OCI-LY1 (cell line): ENCODE data around the gene IGFN1.
A peak's percentile ranks its signal among the peaks of the same experiment; 100 is the strongest.

ENCODE experiments used
- H2AFZ ChIP-seq: fragments of 200-600 bp; sonication (generic), shearing (Covaris generic); 2 replicates; pipeline ENCODE4 v1.6.0; 2014; ENCODE audit warnings: antibody characterized with exemption, mild to moderate bottlenecking, low read length
- H3F3A ChIP-seq: fragments of 200-600 bp; sonication (generic), shearing (Covaris generic); 2 replicates; pipeline ENCODE4 v1.6.0; 2014; ENCODE audit warnings: mild to moderate bottlenecking, antibody characterized with exemption, low read length, moderate library complexity; ENCODE audit not compliant: insufficient read depth
- H3K27ac ChIP-seq: fragments of 200-600 bp; sonication (generic); 2 replicates; pipeline ENCODE4 v1.5.1; 2014; ENCODE audit warnings: low read length, mixed run types, mild to moderate bottlenecking, low read depth; ENCODE audit not compliant: poor library complexity, severe bottlenecking
- H3K27me3 ChIP-seq: fragments of 200-600 bp; sonication (generic); 2 replicates; pipeline ENCODE4 v1.6.0; 2014; ENCODE audit warnings: antibody characterized with exemption, mild to moderate bottlenecking, low read length, moderate library complexity; ENCODE audit not compliant: insufficient read depth
- H3K36me3 ChIP-seq: fragments of 200-600 bp; sonication (generic); 2 replicates; pipeline ENCODE4 v1.6.1; 2014; ENCODE audit warnings: mild to moderate bottlenecking, antibody characterized with exemption, low read length, moderate library complexity, mixed read lengths; ENCODE audit not compliant: insufficient read depth
- H3K4me1 ChIP-seq: fragments of 200-600 bp; sonication (generic); 2 replicates; pipeline ENCODE4 v1.5.1; 2014; ENCODE audit warnings: mild to moderate bottlenecking, low read length, moderate library complexity; ENCODE audit not compliant: insufficient read depth, severe bottlenecking
- H3K4me2 ChIP-seq: fragments of 200-600 bp; sonication (generic), shearing (Covaris generic); 2 replicates; pipeline ENCODE4 v1.6.1; 2014; ENCODE audit warnings: low read length
- H3K4me3 ChIP-seq: fragments of 200-600 bp; sonication (generic); 2 replicates; pipeline ENCODE4 v1.5.1; 2014; ENCODE audit warnings: low read length, low read depth, mild to moderate bottlenecking, mixed read lengths; ENCODE audit not compliant: poor library complexity, severe bottlenecking
- H3K79me2 ChIP-seq: fragments of 200-600 bp; shearing (Covaris generic); 2 replicates; pipeline ENCODE4 v1.6.1; 2016; ENCODE audit warnings: mixed run types, low read length, mixed read lengths; ENCODE audit not compliant: insufficient read depth
- H3K9ac ChIP-seq: fragments of 200-600 bp; sonication (generic), shearing (Covaris generic); 2 replicates; pipeline ENCODE4 v1.6.1; 2014; ENCODE audit warnings: mild to moderate bottlenecking, low read length, mixed read lengths
- H3K9me2 ChIP-seq: fragments of 200-600 bp; sonication (generic), shearing (Covaris generic); 2 replicates; pipeline ENCODE4 v1.6.1; 2014; ENCODE audit warnings: low read depth, mild to moderate bottlenecking, low read length, mixed read lengths
- H3K9me3 ChIP-seq: fragments of 200-600 bp; shearing (Covaris generic); 2 replicates; pipeline ENCODE4 v1.6.1; 2014; ENCODE audit warnings: low read length, mixed read lengths
- H4K20me1 ChIP-seq: fragments of 200-600 bp; sonication (generic), shearing (Covaris generic); 2 replicates; pipeline ENCODE4 v1.6.0; 2016; ENCODE audit warnings: mild to moderate bottlenecking, low read length; ENCODE audit not compliant: insufficient read depth
- EZH2 ChIP-seq: fragments of 200-600 bp; sonication (generic), shearing (Covaris generic); IDR thresholded peaks from 2 replicates; pipeline ENCODE4 v1.8.0; 2017; ENCODE audit warnings: borderline replicate concordance, mixed run types, mild to moderate bottlenecking, antibody characterized with exemption, low read length, moderate library complexity, mixed read lengths
- TF ChIP-seq, protein P1 (sequence below): fragments of 200-600 bp; sonication (generic), shearing (Covaris generic); IDR thresholded peaks from 2 replicates; pipeline ENCODE4 v1.5.1; 2017; ENCODE audit warnings: mild to moderate bottlenecking, antibody characterized with exemption, low read length, moderate library complexity, mixed read lengths

Gene IGFN1

DNA sequence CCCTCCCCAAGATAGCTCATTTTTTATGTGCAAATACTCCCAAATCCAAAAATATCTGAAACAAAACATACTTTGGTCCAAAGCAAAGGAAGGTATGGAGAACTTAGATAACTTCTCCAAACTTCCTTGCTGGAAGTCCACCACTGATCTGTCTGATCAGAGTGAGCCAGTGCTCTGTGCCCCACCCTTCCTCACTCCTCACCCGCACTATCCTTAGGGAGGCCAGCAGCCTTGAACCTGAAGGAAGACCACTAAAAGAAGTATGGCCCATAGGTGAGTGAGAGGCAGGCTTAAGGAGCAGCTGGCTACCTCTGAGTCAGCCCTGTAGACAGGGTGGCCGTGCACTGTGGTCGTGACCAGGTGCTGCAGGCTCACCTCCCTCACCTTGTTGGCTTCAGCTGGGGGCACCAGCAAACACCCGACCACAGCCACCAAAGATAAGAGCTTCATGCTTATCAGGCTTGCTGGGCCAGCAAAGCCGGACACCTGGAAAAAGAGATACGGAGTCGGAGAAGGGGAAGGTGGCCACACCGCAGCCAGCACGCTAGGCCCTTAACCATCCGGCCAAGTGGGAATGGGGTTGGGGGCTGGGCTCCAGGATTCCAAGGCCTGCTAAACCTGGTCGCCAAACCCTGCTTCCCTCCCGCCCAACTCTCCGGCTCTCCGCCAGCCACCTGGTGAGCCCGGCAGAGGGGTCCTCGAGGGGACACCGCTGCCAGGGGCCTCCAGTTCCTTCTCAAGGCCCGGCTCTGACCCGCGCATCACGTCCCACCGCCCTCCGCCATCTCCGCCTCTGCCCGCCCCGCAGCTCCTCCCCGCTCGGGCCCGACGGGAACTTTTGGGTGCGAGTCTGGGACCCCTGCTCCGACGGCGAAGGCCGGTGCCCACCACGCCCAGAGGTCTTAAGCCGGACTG lies 36.9 kb upstream of the IGFN1 start:
- no peaks in the 10 kb centered on the region for H3K79me2 ChIP-seq
- no peaks in the 10 kb centered on the region for H4K20me1 ChIP-seq
- peak overlapping the region; percentile 80 for H3K9ac ChIP-seq
- H3F3A ChIP-seq: no peaks in the 10 kb centered on the region
- peak overlapping the region; percentile 86 for H3K4me3 ChIP-seq
- peaks cover 18% of the 10 kb centered on the region for H3K36me3 ChIP-seq
- H3K4me2 ChIP-seq: peak overlapping the region; percentile 95
- peaks cover 8% of the 10 kb centered on the region; the same call in 1 of the 2 replicates for H3K9me3 ChIP-seq
- H3K9me2 ChIP-seq: no peaks in the 10 kb centered on the region
- H3K27ac ChIP-seq: no peak overlapping the region
- TF ChIP-seq EZH2: no peak
- TF ChIP-seq, protein P1, sequence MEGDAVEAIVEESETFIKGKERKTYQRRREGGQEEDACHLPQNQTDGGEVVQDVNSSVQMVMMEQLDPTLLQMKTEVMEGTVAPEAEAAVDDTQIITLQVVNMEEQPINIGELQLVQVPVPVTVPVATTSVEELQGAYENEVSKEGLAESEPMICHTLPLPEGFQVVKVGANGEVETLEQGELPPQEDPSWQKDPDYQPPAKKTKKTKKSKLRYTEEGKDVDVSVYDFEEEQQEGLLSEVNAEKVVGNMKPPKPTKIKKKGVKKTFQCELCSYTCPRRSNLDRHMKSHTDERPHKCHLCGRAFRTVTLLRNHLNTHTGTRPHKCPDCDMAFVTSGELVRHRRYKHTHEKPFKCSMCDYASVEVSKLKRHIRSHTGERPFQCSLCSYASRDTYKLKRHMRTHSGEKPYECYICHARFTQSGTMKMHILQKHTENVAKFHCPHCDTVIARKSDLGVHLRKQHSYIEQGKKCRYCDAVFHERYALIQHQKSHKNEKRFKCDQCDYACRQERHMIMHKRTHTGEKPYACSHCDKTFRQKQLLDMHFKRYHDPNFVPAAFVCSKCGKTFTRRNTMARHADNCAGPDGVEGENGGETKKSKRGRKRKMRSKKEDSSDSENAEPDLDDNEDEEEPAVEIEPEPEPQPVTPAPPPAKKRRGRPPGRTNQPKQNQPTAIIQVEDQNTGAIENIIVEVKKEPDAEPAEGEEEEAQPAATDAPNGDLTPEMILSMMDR: no peak
- H2AFZ ChIP-seq: no peak overlapping the region; the same call in 1 of the 2 replicates
- H3K27me3 ChIP-seq: no peaks in the 10 kb centered on the region; the same call in 1 of the 2 replicates
- peaks cover 18% of the 10 kb centered on the region for H3K4me1 ChIP-seq

DNA sequence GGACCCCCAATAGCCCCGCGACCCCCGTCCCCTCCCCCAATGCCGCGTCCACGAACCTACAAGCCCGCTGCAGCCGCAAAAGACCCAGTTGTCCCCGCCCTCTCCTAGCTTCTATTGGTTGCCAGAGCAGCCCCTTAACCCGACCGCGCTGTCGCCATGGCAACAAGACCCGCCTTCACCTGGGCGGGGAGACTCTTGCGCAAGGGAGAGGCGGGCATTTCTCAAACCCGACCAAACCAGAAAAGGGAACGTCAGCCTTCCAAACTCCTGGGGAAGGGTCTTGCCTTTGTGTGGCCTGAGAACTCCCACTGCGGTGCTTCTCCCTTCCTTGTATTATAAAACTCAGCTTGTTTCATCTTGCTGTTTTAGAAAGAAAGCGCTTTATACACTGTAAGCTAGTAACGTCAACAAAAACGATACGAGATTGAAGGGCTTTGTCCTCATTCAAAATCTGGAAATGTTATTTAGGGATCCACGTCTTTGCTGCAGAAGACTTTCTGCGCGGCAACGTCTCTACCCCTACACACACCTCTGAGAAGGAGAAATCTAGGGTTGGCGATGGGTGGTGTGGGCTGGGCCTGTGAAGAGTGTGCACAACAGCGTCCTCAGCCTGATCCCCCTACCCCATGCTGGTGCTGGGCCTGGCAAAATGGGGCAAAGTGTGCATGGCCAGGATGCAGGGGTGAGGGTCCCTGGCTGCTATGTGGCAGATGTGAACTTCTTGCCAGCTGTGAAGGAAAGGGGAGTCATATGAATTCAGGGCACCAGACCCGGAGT lies 36.0 kb upstream of the IGFN1 start, which contains the start of gene TMEM9:
TSS of gene TMEM9 (minus strand) at position 86 of the 777 bp plus-strand sequence. CDS start 551 bp downstream, outside the sequence.
- Histone ChIP-seq H3K9me3 (peaks cover 8% of the 10 kb centered on the region; the same call in 1 of the 2 replicates), H3K27me3 (no peaks in the 10 kb centered on the region; the same call in 1 of the 2 replicates), H3K4me3 (peak within 1 kb of the TSS; percentile 86), H3F3A (no peaks in the 10 kb centered on the region), H2AFZ (peak within 1 kb of the TSS; percentile 99), H3K36me3 (peaks cover 18% of the 10 kb centered on the region), H3K9ac (peak within 1 kb of the TSS; percentile 80), H4K20me1 (no peaks in the 10 kb centered on the region), H3K27ac (no peak within 1 kb of the TSS), H3K79me2 (no peaks in the 10 kb centered on the region), H3K9me2 (no peaks in the 10 kb centered on the region), H3K4me2 (peak within 1 kb of the TSS; percentile 95), H3K4me1 (peaks cover 18% of the 10 kb centered on the region)
- TF ChIP-seq, protein P1: no peak
- no peak for TF ChIP-seq EZH2

DNA sequence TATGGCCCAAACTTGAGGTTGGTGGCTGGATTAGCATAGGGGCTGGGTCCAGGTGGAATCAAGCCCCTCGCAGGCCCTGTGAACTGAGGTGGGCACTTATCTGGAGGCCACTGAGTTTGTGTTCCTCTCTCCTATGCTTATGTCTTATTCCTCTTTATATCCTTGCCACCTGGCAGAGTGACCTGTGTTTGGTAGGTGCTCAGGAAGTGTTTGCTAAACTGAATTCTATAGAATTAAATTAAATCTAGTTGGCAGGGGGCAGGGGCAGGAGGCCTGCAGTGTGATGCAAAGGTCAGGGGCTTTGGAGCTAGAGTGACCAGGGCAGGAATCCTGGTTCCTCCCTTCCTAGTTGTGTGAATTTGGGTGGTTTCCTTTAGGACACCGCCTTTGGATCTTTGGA lies 35.3 kb upstream of the IGFN1 start:
- peaks cover 15% of the 10 kb centered on the region for H3K36me3 ChIP-seq
- no peaks in the 10 kb centered on the region for H3K79me2 ChIP-seq
- H4K20me1 ChIP-seq: no peaks in the 10 kb centered on the region
- H3K9me3 ChIP-seq: peaks cover 8% of the 10 kb centered on the region; the same call in 1 of the 2 replicates
- no peak overlapping the region for H3K4me3 ChIP-seq
- no peak overlapping the region for H2AFZ ChIP-seq
- no peaks in the 10 kb centered on the region for H3K9me2 ChIP-seq
- no peaks in the 10 kb centered on the region for H3F3A ChIP-seq
- TF ChIP-seq EZH2: no peak
- no peak overlapping the region for H3K4me2 ChIP-seq
- no peak overlapping the region for H3K9ac ChIP-seq
- peaks cover 18% of the 10 kb centered on the region for H3K4me1 ChIP-seq
- H3K27ac ChIP-seq: no peak overlapping the region
- no peaks in the 10 kb centered on the region; the same call in 1 of the 2 replicates for H3K27me3 ChIP-seq
